Activated T-cell treated with anti-CD3 and anti-CD28 coated beads for 48 hours (primary cell): Measurements from ENCODE around the gene SERPINB11.
"Not testable (repeated sequence)": the region's sequence is repeated elsewhere in the genome, so short reads cannot be mapped to it uniquely, and the experiment has no call there.

Experiments used
- DNase-seq: peaks from one replicate; pipeline ENCODE4 v3.0.0-alpha.2; 2020; ENCODE audit warnings: low read depth

SERPINB11 gene

GRCh38 chr18:63730773-63731172 is 28.0 kb downstream of the SERPINB11 start:
- no peak for DNase-seq

- no peak for DNase-seq
Observed at GRCh38 chr18:63731215-63731614, 28.5 kb downstream of the SERPINB11 start.

GRCh38 chr18:63736876-63737275 is 34.1 kb downstream of the SERPINB11 start:
- no peak for DNase-seq

- DNase-seq = no peak
Observed at GRCh38 chr18:63741769-63742168, 39.0 kb downstream of the SERPINB11 start.

GRCh38 chr18:63747006-63747405 is 44.2 kb downstream of the SERPINB11 start:
- DNase-seq = no peak

GRCh38 chr18:63749489-63749888 is 46.7 kb downstream of the SERPINB11 start:
- no peak for DNase-seq

- no peak for DNase-seq
Observed at GRCh38 chr18:63752636-63753035, 49.9 kb downstream of the SERPINB11 start.

- DNase-seq = no peak
Observed at GRCh38 chr18:63753676-63754075, 50.9 kb downstream of the SERPINB11 start.

GRCh38 chr18:63757541-63757940 is 54.8 kb downstream of the SERPINB11 start:
- no peak for DNase-seq

- DNase-seq = no peak
Observed at GRCh38 chr18:63758615-63759240, 56.0 kb downstream of the SERPINB11 start.

GRCh38 chr18:63759786-63760185 is 57.0 kb downstream of the SERPINB11 start:
- not testable (repeated sequence) for DNase-seq

GRCh38 chr18:63762518-63762917 is 59.8 kb downstream of the SERPINB11 start:
- no peak for DNase-seq

- DNase-seq = no peak
Observed at GRCh38 chr18:63763831-63764600, 61.3 kb downstream of the SERPINB11 start.

- DNase-seq = no peak
Observed at GRCh38 chr18:63765837-63766236, 63.1 kb downstream of the SERPINB11 start.
